CD4-positive, alpha-beta T cell (primary cell): ENCODE measurements around the gene AGBL1. TPM values are rescaled to one million over a fixed set of nuclear protein-coding genes. Genes with fewer than 3 reads are reported as not detected.

Source experiments
- ATAC-seq: fragments of 200-7000 bp; cut with Tn5 transposase; one replicate; pipeline ENCODE4 v1.10.0; 2022; ENCODE audit warnings: mild to moderate bottlenecking; ENCODE audit not compliant: poor library complexity
- CTCF ChIA-PET: fragments of 350-600 bp; sonication (Branson Sonifier 250); formaldehyde crosslinking; loops from one replicate; lab custom pipeline; 2021; ENCODE audit warnings: antibody characterized with exemption, inconsistent platforms; lab: Charles Lee
- POLR2A ChIA-PET: fragments of 350-600 bp; sonication (Branson Sonifier 250); formaldehyde crosslinking; loops from one replicate; lab custom pipeline; 2021; ENCODE audit warnings: antibody characterized with exemption, inconsistent platforms; lab: Charles Lee
- DNase-seq, 14 experiments: peaks; one replicate each; pipeline ENCODE4 v3.0.0-alpha.2; 2013 to 2020; ENCODE audit warnings: mixed read lengths in 2 of 14
- H3K27ac ChIP-seq, 2 donors: one replicate each; pipeline versions ENCODE4 v1.5.1 to v1.7.0; 2013; ENCODE audit warnings: low read length in 2 of 2, low read depth in 1 of 2, mild to moderate bottlenecking in 1 of 2
- H3K27me3 ChIP-seq, 2 experiments: 1 replicate in 1 of 2; 2 replicates in 1 of 2; pipeline versions ENCODE4 v1.6.1 to v1.7.0; 2013; ENCODE audit warnings: low read length in 2 of 2, control low read depth in 1 of 2, mild to moderate bottlenecking in 1 of 2, moderate library complexity in 1 of 2; ENCODE audit not compliant: insufficient read depth in 2 of 2, control insufficient read depth in 1 of 2
- H3K36me3 ChIP-seq: one replicate; pipeline ENCODE4 v1.6.1; 2013; ENCODE audit warnings: low read length, control low read depth; ENCODE audit not compliant: insufficient read depth
- H3K4me1 ChIP-seq: one replicate; pipeline ENCODE4 v1.6.1; 2013; ENCODE audit warnings: low read length, control low read depth; ENCODE audit not compliant: insufficient read depth
- H3K4me3 ChIP-seq: one replicate; pipeline ENCODE4 v1.5.1; 2013; ENCODE audit warnings: mild to moderate bottlenecking, low read length, moderate library complexity
- H3K9me3 ChIP-seq, 2 experiments: 1 replicate in 1 of 2; 2 replicates in 1 of 2; pipeline versions ENCODE4 v1.6.1 to v1.7.0; 2013; ENCODE audit warnings: low read length in 2 of 2, mild to moderate bottlenecking in 2 of 2, control low read depth in 1 of 2, moderate library complexity in 1 of 2; ENCODE audit not compliant: control insufficient read depth in 1 of 2, insufficient read depth in 1 of 2
- H3K27ac Mint-ChIP-seq: one replicate; pipeline ENCODE4 v1.8.0; 2020; ENCODE audit warnings: mixed read lengths
- H3K27me3 Mint-ChIP-seq: one replicate; pipeline ENCODE4 v1.8.0; 2021; ENCODE audit warnings: mixed read lengths
- H3K36me3 Mint-ChIP-seq: one replicate; pipeline ENCODE4 v1.8.0; 2021; ENCODE audit warnings: low read depth, mixed read lengths
- H3K4me1 Mint-ChIP-seq: one replicate; pipeline ENCODE4 v1.8.0; 2021; ENCODE audit warnings: low read depth, mixed read lengths
- H3K4me3 Mint-ChIP-seq: one replicate; pipeline ENCODE4 v1.8.0; 2020; ENCODE audit warnings: mild to moderate bottlenecking, mixed read lengths
- H3K9me3 Mint-ChIP-seq: one replicate; pipeline ENCODE4 v1.8.0; 2020; ENCODE audit warnings: mixed read lengths
- CTCF ChIP-seq: fragments of 200-600 bp; IDR thresholded peaks from one replicate; pipeline ENCODE4 v1.8.0; 2022; ENCODE audit warnings: antibody characterized with exemption, mild to moderate bottlenecking
- intact Hi-C, 2 experiments: fragments of 100-400 bp; cut with DNase I in 1 of 2; cut with micrococcal nuclease in 1 of 2; formaldehyde crosslinking; loops; one replicate each; pipeline versions ENCODE4 v1.15.1 to v1.9.0; 2023 to 2025; cut with DNase I, micrococcal nuclease
- total RNA-seq, 174 experiments: library from RNA in 2 of 174; stranded (reverse) in 2 of 174; gene quantifications; one replicate each; pipeline ENCODE4 v1.2.3 and lab custom pipeline; 2021 to 2026

Gene AGBL1
- total RNA-seq, 2 experiments from 2014 or later, result not detected

- no peaks in the 10 kb centered on the region for H3K27me3 ChIP-seq
- no peak for TF ChIP-seq CTCF
- CTCF ChIA-PET, result no interaction called here
- H3K27ac ChIP-seq, result no peak overlapping the region
- Mint-ChIP-seq H3K4me3 (no peak overlapping the region), H3K27me3 (peaks cover 9% of the 10 kb centered on the region), H3K36me3 (no peaks in the 10 kb centered on the region), H3K27ac (no peak overlapping the region), H3K4me1 (no peaks in the 10 kb centered on the region), H3K9me3 (no peaks in the 10 kb centered on the region)
- ATAC-seq (no peak), DNase-seq (peak in 2 of 14 experiments; percentile 13 to 20)
- H3K9me3 ChIP-seq, result no peaks in the 10 kb centered on the region
- POLR2A ChIA-PET, result no interaction called here
- H3K4me1 ChIP-seq, result no peaks in the 10 kb centered on the region
- intact Hi-C loops, result no loop called here
- H3K36me3 ChIP-seq, result no peaks in the 10 kb centered on the region
- H3K4me3 ChIP-seq, result no peak overlapping the region
Measured at GRCh38 chr15:86915811-86916331, 836.2 kb downstream of the AGBL1 start.

- H3K27me3 ChIP-seq, result peaks cover 0 to 9% of the 10 kb centered on the region in 2 experiments
- H3K27ac ChIP-seq, result no peak overlapping the region
- intact Hi-C loops, result no loop called here
- H3K36me3 Mint-ChIP-seq, result no peaks in the 10 kb centered on the region
- H3K27me3 Mint-ChIP-seq, result peaks cover 9% of the 10 kb centered on the region
- H3K9me3 ChIP-seq, result no peaks in the 10 kb centered on the region
- no peaks in the 10 kb centered on the region for H3K4me1 ChIP-seq
- H3K4me3 ChIP-seq, result no peak overlapping the region
- POLR2A ChIA-PET, result no interaction called here
- TF ChIP-seq CTCF, result no peak
- H3K4me3 Mint-ChIP-seq, result no peak overlapping the region
- CTCF ChIA-PET, result no interaction called here
- no peaks in the 10 kb centered on the region for H3K36me3 ChIP-seq
- no peak overlapping the region for H3K27ac Mint-ChIP-seq
- H3K4me1 Mint-ChIP-seq, result no peaks in the 10 kb centered on the region
- no peak for ATAC-seq
- DNase-seq, result no peak
- H3K9me3 Mint-ChIP-seq, result no peaks in the 10 kb centered on the region
Measured at GRCh38 chr15:86916671-86917360, 837.1 kb downstream of the AGBL1 start.

- POLR2A ChIA-PET, result no interaction called here
- Mint-ChIP-seq H3K4me3 (no peak overlapping the region), H3K27ac (no peak overlapping the region), H3K9me3 (no peaks in the 10 kb centered on the region), H3K4me1 (no peaks in the 10 kb centered on the region), H3K27me3 (peaks cover 9% of the 10 kb centered on the region), H3K36me3 (no peaks in the 10 kb centered on the region)
- no peak for TF ChIP-seq CTCF
- no peak for ATAC-seq
- intact Hi-C loops, result no loop called here
- H3K4me1 ChIP-seq, result no peaks in the 10 kb centered on the region
- H3K36me3 ChIP-seq, result no peaks in the 10 kb centered on the region
- H3K27me3 ChIP-seq, result peaks cover 0 to 10% of the 10 kb centered on the region in 2 experiments
- no peak for DNase-seq
- no peak overlapping the region for H3K4me3 ChIP-seq
- H3K27ac ChIP-seq, result no peak overlapping the region
- no peaks in the 10 kb centered on the region for H3K9me3 ChIP-seq
- CTCF ChIA-PET, result no interaction called here
Measured at GRCh38 chr15:86917361-86917671, 837.6 kb downstream of the AGBL1 start.
